Endodermal cell (in vitro differentiated cells): Measurements from ENCODE around the gene SGCD. TPM values are rescaled to one million over a fixed set of nuclear protein-coding genes. Genes with fewer than 3 reads are reported as not detected.

Experiments used
- DNase-seq: peaks from one replicate; pipeline ENCODE4 v3.0.0-alpha.2; 2017
- H3K27ac ChIP-seq: 2 replicates; pipeline ENCODE4 v1.5.1; 2013; ENCODE audit warnings: mild to moderate bottlenecking, low read depth, low read length, moderate library complexity
- H3K27me3 ChIP-seq: 2 replicates; pipeline ENCODE4 v1.6.1; 2013; ENCODE audit warnings: mild to moderate bottlenecking, low read length, moderate library complexity; ENCODE audit not compliant: insufficient read depth, control insufficient read depth, poor library complexity, severe bottlenecking
- H3K36me3 ChIP-seq: 2 replicates; pipeline ENCODE4 v1.7.0; 2013; ENCODE audit warnings: mild to moderate bottlenecking, low read length, moderate library complexity; ENCODE audit not compliant: control insufficient read depth, insufficient read depth
- H3K4me1 ChIP-seq: one replicate; pipeline ENCODE4 v1.7.0; 2013; ENCODE audit warnings: low read length; ENCODE audit not compliant: control insufficient read depth, insufficient read depth
- H3K4me3 ChIP-seq: 2 replicates; pipeline ENCODE4 v1.5.1; 2013; ENCODE audit warnings: mild to moderate bottlenecking, low read length, moderate library complexity
- H3K9ac ChIP-seq: 2 replicates; pipeline ENCODE4 v1.6.1; 2013; ENCODE audit warnings: mild to moderate bottlenecking, low read length, moderate library complexity; ENCODE audit not compliant: poor library complexity, severe bottlenecking; ENCODE audit errors: extremely low read depth
- H3K9me3 ChIP-seq: 2 replicates; pipeline ENCODE4 v1.6.1; 2013; ENCODE audit warnings: mild to moderate bottlenecking, low read length, moderate library complexity; ENCODE audit not compliant: control insufficient read depth
- H3K27ac Mint-ChIP-seq: 2 replicates; pipeline ENCODE4 v1.8.0; 2020; ENCODE audit warnings: mixed read lengths
- H3K27me3 Mint-ChIP-seq: 2 replicates; pipeline ENCODE4 v1.8.0; 2021; ENCODE audit warnings: mild to moderate bottlenecking, mixed read lengths; ENCODE audit not compliant: insufficient read depth
- H3K36me3 Mint-ChIP-seq: 2 replicates; pipeline ENCODE4 v1.8.0; 2020; ENCODE audit warnings: low read depth, mixed read lengths
- H3K4me1 Mint-ChIP-seq: 2 replicates; pipeline ENCODE4 v1.8.0; 2020; ENCODE audit warnings: mixed read lengths
- H3K4me3 Mint-ChIP-seq: 2 replicates; pipeline ENCODE4 v1.8.0; 2020; ENCODE audit warnings: mild to moderate bottlenecking, moderate library complexity, mixed read lengths
- H3K9me3 Mint-ChIP-seq: 2 replicates; pipeline ENCODE4 v1.8.0; 2020; ENCODE audit warnings: mild to moderate bottlenecking, mixed read lengths
- CTCF ChIP-seq: fragments of 200-600 bp; sonication (generic); conservative IDR thresholded peaks from 2 replicates; pipeline ENCODE4 v1.5.0; 2021; ENCODE audit warnings: antibody characterized with exemption, mild to moderate bottlenecking
- WGBS, 2 experiments: methylation state at CpG; one replicate each; pipeline versions ENCODE4 v1.1.5 to v1.1.7; 2013; ENCODE audit warnings: missing lambda C conversion rate in 2 of 2, mixed read lengths in 1 of 2; ENCODE audit not compliant: insufficient coverage in 1 of 2, insufficient read length in 1 of 2; 5-methylcytosine and 5-hydroxymethylcytosine counted together
- total RNA-seq, 2 donors: library from RNA; stranded (reverse); fragmentation: NEBNext Ultra II Directional in 1 of 2; extraction: Animal tissue kit (Norgen Biotek cat#: 25700) in 1 of 2; gene quantifications; 2 replicates in 1 of 2; 3 replicates in 1 of 2; pipeline ENCODE4 v1.2.1, GENCODE V29; 2021

SGCD gene
- total RNA-seq, 2 donors from 2014 or later, result 0.04 to 0.42 TPM

DNA sequence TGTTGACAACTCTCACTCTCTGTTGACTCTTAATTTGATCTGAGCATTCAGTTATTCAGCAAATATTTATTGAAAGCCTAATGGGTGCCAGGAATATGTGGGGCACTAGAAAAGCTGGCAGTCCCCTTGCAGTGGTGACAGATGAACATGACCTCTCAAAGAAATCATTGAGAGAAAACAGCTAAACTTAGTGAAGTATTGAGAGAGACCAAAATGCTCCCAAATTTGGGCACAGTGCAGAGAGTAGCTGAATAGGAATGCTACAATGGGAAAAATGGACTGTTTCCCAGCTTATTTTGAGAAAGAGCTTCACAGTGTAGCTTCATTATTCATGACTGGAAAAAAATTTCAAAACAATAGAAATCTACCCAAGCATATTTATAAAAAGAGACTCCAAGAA is 257.9 kb downstream of the SGCD start:
- Mint-ChIP-seq H3K36me3 (no peaks in the 10 kb centered on the region), H3K27me3 (no peaks in the 10 kb centered on the region), H3K4me3 (no peak overlapping the region), H3K27ac (no peak overlapping the region), H3K9me3 (peaks cover 9% of the 10 kb centered on the region), H3K4me1 (peaks cover 12% of the 10 kb centered on the region)
- no peak for TF ChIP-seq CTCF
- peaks cover 4% of the 10 kb centered on the region for H3K4me1 ChIP-seq
- H3K27ac ChIP-seq, result no peak overlapping the region
- no peak overlapping the region for H3K9ac ChIP-seq
- no peak for DNase-seq
- no peaks in the 10 kb centered on the region for H3K9me3 ChIP-seq
- H3K27me3 ChIP-seq, result no peaks in the 10 kb centered on the region
- H3K4me3 ChIP-seq, result no peak overlapping the region
- no peaks in the 10 kb centered on the region for H3K36me3 ChIP-seq

GRCh38 chr5:156585999-156586398 is 259.0 kb downstream of the SGCD start:
- no peaks in the 10 kb centered on the region for H3K27me3 ChIP-seq
- 88% methylated on average over 4 of the region's 4 CpGs; no CpG with 5 or more reads in 1 of the 2 experiments for WGBS, 2 experiments
- H3K9ac ChIP-seq, result no peak overlapping the region
- no peak for DNase-seq
- Mint-ChIP-seq H3K4me3 (no peak overlapping the region), H3K4me1 (peaks cover 12% of the 10 kb centered on the region), H3K27ac (no peak overlapping the region), H3K27me3 (no peaks in the 10 kb centered on the region), H3K9me3 (peaks cover under 1% of the 10 kb centered on the region), H3K36me3 (no peaks in the 10 kb centered on the region)
- no peaks in the 10 kb centered on the region for H3K36me3 ChIP-seq
- H3K27ac ChIP-seq, result no peak overlapping the region
- peaks cover 4% of the 10 kb centered on the region for H3K4me1 ChIP-seq
- H3K4me3 ChIP-seq, result no peak overlapping the region
- TF ChIP-seq CTCF, result no peak
- no peaks in the 10 kb centered on the region for H3K9me3 ChIP-seq

- no peaks in the 10 kb centered on the region for H3K27me3 ChIP-seq
These were observed 260.0 kb downstream of the SGCD start for GRCh38 chr5:156587012-156587411.

More at GRCh38 chr5:156587012-156587411, 260.0 kb downstream of the SGCD start:
- Histone ChIP-seq H3K4me1 (peaks cover 4% of the 10 kb centered on the region), H3K4me3 (no peak overlapping the region), H3K9ac (no peak overlapping the region), H3K36me3 (no peaks in the 10 kb centered on the region), H3K27ac (no peak overlapping the region), H3K9me3 (no peaks in the 10 kb centered on the region)
- Mint-ChIP-seq H3K4me1 (peaks cover 12% of the 10 kb centered on the region), H3K27me3 (no peaks in the 10 kb centered on the region), H3K27ac (no peak overlapping the region), H3K9me3 (no peaks in the 10 kb centered on the region), H3K36me3 (no peaks in the 10 kb centered on the region), H3K4me3 (no peak overlapping the region)
- DNase-seq, result no peak
- WGBS, 2 experiments, result 93 to 100% methylated on average over 1 to 2 of the region's 2 CpGs
- TF ChIP-seq CTCF, result no peak
